BE2C (cell line): ENCODE measurements around the gene ZNF618.

Experiments
- DNase-seq: peaks from one replicate; pipeline ENCODE4 v3.0.0-alpha.2; 2020
- H3K27me3 ChIP-seq: fragments of 250-450 bp; sonication (Bioruptor Pico); 2 replicates; pipeline ENCODE4 v1.5.1; 2020; ENCODE audit warnings: mild to moderate bottlenecking
- H3K36me3 ChIP-seq: fragments of 250-450 bp; sonication (Bioruptor Pico); 2 replicates; pipeline ENCODE4 v1.5.1; 2020; ENCODE audit warnings: mild to moderate bottlenecking
- H3K4me1 ChIP-seq: fragments of 250-450 bp; sonication (Bioruptor Pico); 2 replicates; pipeline ENCODE4 v1.5.1; 2020
- H3K4me3 ChIP-seq: 2 replicates; pipeline ENCODE4 v1.5.1; 2011; ENCODE audit warnings: low read depth, low read length
- H3K9me3 ChIP-seq: fragments of 250-450 bp; sonication (Bioruptor Pico); 2 replicates; pipeline ENCODE4 v1.5.1; 2020
- TF ChIP-seq, protein P1 (sequence below): IDR thresholded peaks from 2 replicates; pipeline ENCODE4 v1.5.1; 2012; ENCODE audit warnings: mild to moderate bottlenecking, low read depth, low read length

ZNF618 gene

GRCh38 chr9:113958556-113958955, 82.4 kb downstream of the ZNF618 start:
- Histone ChIP-seq H3K36me3 (peaks cover 6% of the 10 kb centered on the region), H3K4me1 (peaks cover 9% of the 10 kb centered on the region), H3K27me3 (no peaks in the 10 kb centered on the region), H3K4me3 (no peak overlapping the region), H3K9me3 (no peaks in the 10 kb centered on the region)
- DNase-seq: no peak
- TF ChIP-seq, protein P1, sequence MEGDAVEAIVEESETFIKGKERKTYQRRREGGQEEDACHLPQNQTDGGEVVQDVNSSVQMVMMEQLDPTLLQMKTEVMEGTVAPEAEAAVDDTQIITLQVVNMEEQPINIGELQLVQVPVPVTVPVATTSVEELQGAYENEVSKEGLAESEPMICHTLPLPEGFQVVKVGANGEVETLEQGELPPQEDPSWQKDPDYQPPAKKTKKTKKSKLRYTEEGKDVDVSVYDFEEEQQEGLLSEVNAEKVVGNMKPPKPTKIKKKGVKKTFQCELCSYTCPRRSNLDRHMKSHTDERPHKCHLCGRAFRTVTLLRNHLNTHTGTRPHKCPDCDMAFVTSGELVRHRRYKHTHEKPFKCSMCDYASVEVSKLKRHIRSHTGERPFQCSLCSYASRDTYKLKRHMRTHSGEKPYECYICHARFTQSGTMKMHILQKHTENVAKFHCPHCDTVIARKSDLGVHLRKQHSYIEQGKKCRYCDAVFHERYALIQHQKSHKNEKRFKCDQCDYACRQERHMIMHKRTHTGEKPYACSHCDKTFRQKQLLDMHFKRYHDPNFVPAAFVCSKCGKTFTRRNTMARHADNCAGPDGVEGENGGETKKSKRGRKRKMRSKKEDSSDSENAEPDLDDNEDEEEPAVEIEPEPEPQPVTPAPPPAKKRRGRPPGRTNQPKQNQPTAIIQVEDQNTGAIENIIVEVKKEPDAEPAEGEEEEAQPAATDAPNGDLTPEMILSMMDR: no peak

- Histone ChIP-seq H3K4me3 (no peak overlapping the region), H3K4me1 (peaks cover 10% of the 10 kb centered on the region), H3K36me3 (peaks cover 6% of the 10 kb centered on the region), H3K27me3 (no peaks in the 10 kb centered on the region), H3K9me3 (no peaks in the 10 kb centered on the region)
- TF ChIP-seq, protein P1: no peak
- DNase-seq: no peak
Measured at GRCh38 chr9:113960768-113961167, 84.7 kb downstream of the ZNF618 start.

DNA sequence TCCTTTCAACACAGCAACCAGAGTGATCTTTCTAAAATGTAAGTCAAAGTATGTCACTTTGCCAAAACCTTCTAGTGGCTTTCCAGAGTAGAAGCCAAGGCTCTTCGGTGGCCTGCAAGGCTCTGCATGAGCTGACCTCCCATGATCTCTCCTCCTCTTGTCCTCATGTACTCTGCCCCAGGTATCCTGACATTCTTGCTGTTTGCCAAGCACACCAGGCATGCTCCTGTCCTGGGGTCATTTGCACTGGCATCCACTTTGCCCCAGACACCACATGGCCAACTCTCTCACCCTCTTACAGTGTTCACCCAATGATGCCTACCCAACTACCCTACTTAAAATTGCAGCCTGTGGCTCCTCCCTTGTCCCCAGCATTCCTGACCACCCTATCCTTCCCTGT, 86.3 kb downstream of the ZNF618 start:
- TF ChIP-seq, protein P1: no peak
- no peaks in the 10 kb centered on the region for H3K27me3 ChIP-seq

DNA sequence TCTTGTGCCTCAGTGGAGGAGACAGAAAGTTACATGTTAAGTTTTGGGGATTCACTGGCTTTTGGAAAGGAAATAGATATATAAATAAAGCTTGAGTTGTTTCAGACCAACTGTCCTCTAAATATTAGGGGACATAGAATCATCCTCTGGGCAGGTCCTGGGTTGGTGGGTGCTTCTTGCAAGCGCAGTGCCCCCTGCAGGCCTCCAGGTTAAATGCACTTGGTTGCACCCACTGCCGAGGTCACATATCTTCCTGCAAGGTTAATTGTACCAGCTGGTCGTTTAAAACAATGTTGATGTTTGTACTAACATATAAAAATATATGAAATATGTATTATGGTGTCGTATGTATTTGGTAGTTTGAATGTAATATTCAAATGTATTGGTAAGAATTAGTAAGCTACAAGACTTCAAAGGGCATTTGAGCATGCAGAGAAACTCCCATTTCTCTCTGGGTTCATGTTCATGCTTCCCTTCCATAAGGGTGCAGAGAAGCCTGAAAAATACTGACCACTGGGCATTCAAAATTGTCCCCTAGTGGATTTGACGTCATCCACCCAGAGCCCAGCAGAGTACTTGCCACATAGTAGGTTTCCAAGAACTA, 87.0 kb downstream of the ZNF618 start:
- peaks cover 6% of the 10 kb centered on the region for H3K36me3 ChIP-seq
- no peaks in the 10 kb centered on the region for H3K9me3 ChIP-seq
- H3K4me3 ChIP-seq: no peak overlapping the region
- peak; percentile 39 for DNase-seq
- H3K27me3 ChIP-seq: no peaks in the 10 kb centered on the region
- TF ChIP-seq, protein P1: peak; percentile 77
- peaks cover 10% of the 10 kb centered on the region for H3K4me1 ChIP-seq

More for the DNA sequence above, 86.3 kb downstream of the ZNF618 start:
- Histone ChIP-seq H3K9me3 (no peaks in the 10 kb centered on the region), H3K4me1 (peaks cover 10% of the 10 kb centered on the region), H3K36me3 (peaks cover 6% of the 10 kb centered on the region), H3K4me3 (no peak overlapping the region)
- no peak for DNase-seq

DNA sequence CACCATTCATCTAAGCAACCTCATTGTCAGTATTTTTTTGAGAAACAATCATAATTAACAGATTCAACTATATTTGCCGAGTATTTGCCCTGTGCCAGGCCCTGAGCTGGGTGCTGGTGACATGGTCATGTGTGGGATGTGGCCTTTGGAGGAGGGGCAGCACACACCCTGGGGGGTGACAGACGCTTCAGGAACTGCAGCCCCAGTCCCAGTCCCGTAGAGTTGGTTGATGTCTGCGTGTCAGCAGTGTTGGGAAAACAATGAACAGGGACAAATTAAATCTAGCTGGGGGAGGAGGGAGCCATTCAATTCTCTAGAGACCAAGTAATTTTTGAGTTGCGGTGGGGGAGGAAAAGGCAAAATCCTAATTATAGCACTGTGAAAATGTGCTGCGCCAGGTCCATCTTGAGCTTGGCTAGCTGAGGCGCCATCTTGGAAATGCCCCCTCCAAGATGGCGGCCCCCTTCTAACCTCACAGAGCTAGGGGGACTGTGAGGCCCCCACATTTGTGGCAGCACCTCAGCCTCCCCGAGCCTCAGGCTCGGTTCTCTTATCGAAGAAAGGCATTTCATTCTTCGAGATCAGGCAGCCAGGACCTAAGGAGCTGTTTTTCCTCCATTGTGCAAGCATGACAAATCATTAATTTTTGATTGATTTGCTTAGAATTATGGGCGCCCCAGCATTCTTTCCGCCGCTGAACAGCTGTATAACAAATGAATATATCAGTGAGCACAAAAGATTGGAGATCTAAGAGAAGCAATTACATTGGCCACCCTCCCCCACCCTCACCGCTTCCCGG, 87.8 kb downstream of the ZNF618 start:
- TF ChIP-seq, protein P1: no peak
- H3K9me3 ChIP-seq: no peaks in the 10 kb centered on the region
- H3K4me3 ChIP-seq: peak overlapping the region; percentile 9; the same call in 1 of the 2 replicates
- peaks cover 6% of the 10 kb centered on the region for H3K36me3 ChIP-seq
- no peaks in the 10 kb centered on the region for H3K27me3 ChIP-seq
- peaks cover 10% of the 10 kb centered on the region for H3K4me1 ChIP-seq
- no peak for DNase-seq
